Astrocyte (in vitro differentiated cells and primary cell): ENCODE data around the gene SCYL3. TPM values are rescaled to one million over a fixed set of nuclear protein-coding genes. Genes with fewer than 3 reads are reported as not detected.

Experiments
- DNase-seq: peaks from one replicate; pipeline ENCODE4 v3.0.0-alpha.2; 2010; ENCODE audit warnings: low read depth
- FAIRE-seq: peaks from 2 replicates; lab custom pipeline; 2011; peaks lifted over from hg19 to GRCh38; lab: Jason Lieb, UNC
- H2AFZ ChIP-seq: 2 replicates; pipeline ENCODE4 v1.6.0; 2012; ENCODE audit warnings: low read depth, low read length, inconsistent platforms
- H3K27ac ChIP-seq: 2 replicates; pipeline ENCODE4 v1.5.1; 2011; ENCODE audit warnings: low read depth, low read length, inconsistent platforms
- H3K27me3 ChIP-seq: 2 replicates; pipeline ENCODE4 v1.6.0; 2011; ENCODE audit warnings: low read length, inconsistent platforms; ENCODE audit not compliant: insufficient read depth
- H3K36me3 ChIP-seq: 2 replicates; pipeline ENCODE4 v1.5.1; 2011; ENCODE audit warnings: low read length, inconsistent platforms; ENCODE audit not compliant: insufficient read depth
- H3K4me1 ChIP-seq: 2 replicates; pipeline ENCODE4 v1.5.1; 2011; ENCODE audit warnings: low read length, inconsistent platforms; ENCODE audit not compliant: insufficient read depth
- H3K4me2 ChIP-seq: 2 replicates; pipeline ENCODE4 v1.6.0; 2012; ENCODE audit warnings: low read length, inconsistent platforms
- H3K4me3 ChIP-seq: 2 replicates; pipeline ENCODE4 v1.5.1; 2011; ENCODE audit warnings: low read depth, mild to moderate bottlenecking, low read length, inconsistent platforms; ENCODE audit not compliant: insufficient read depth
- H3K79me2 ChIP-seq: 2 replicates; pipeline ENCODE4 v1.6.0; 2012; ENCODE audit warnings: mild to moderate bottlenecking, low read length, inconsistent platforms; ENCODE audit not compliant: insufficient read depth
- H3K9ac ChIP-seq: 2 replicates; pipeline ENCODE4 v1.6.0; 2012; ENCODE audit warnings: mild to moderate bottlenecking, low read length, inconsistent platforms
- H3K9me3 ChIP-seq: 2 replicates; pipeline ENCODE4 v1.5.1; 2012; ENCODE audit warnings: low read depth, mild to moderate bottlenecking, low read length, inconsistent platforms; ENCODE audit not compliant: insufficient read depth
- H4K20me1 ChIP-seq: 2 replicates; pipeline ENCODE4 v1.6.0; 2012; ENCODE audit warnings: low read length, inconsistent platforms; ENCODE audit not compliant: insufficient read depth
- H3K27ac Mint-ChIP-seq: one replicate; pipeline ENCODE4 v1.8.0; 2021; ENCODE audit warnings: mild to moderate bottlenecking, mixed read lengths; ENCODE audit not compliant: unreplicated experiment
- H3K27me3 Mint-ChIP-seq: one replicate; pipeline ENCODE4 v1.8.0; 2021; ENCODE audit warnings: low read depth, mixed read lengths; ENCODE audit not compliant: unreplicated experiment
- H3K36me3 Mint-ChIP-seq: one replicate; pipeline ENCODE4 v1.8.0; 2021; ENCODE audit warnings: low read depth, mixed read lengths; ENCODE audit not compliant: unreplicated experiment
- H3K4me1 Mint-ChIP-seq: one replicate; pipeline ENCODE4 v1.8.0; 2021; ENCODE audit warnings: low read depth, mixed read lengths; ENCODE audit not compliant: unreplicated experiment
- H3K4me3 Mint-ChIP-seq: one replicate; pipeline ENCODE4 v1.8.0; 2021; ENCODE audit warnings: mild to moderate bottlenecking, moderate library complexity, mixed read lengths; ENCODE audit not compliant: unreplicated experiment
- H3K9me3 Mint-ChIP-seq: one replicate; pipeline ENCODE4 v1.8.0; 2021; ENCODE audit warnings: mild to moderate bottlenecking, mixed read lengths; ENCODE audit not compliant: unreplicated experiment
- CTCF ChIP-seq: IDR thresholded peaks from 2 replicates; pipeline ENCODE4 v1.5.1; 2011; ENCODE audit warnings: low read depth, mild to moderate bottlenecking, inconsistent platforms, low read length, moderate library complexity; ENCODE audit not compliant: insufficient read depth
- EZH2 ChIP-seq: IDR thresholded peaks from 2 replicates; pipeline ENCODE4 v1.6.1; 2012; ENCODE audit warnings: mild to moderate bottlenecking, low read length, inconsistent platforms; ENCODE audit not compliant: insufficient read depth
- total RNA-seq: library from RNA; stranded (reverse); gene quantifications from 2 replicates; pipeline ENCODE4 v1.2.1, GENCODE V29; 2021

SCYL3 gene
- total RNA-seq, 1 donor from 2014 or later, result 6.2 TPM

- Histone ChIP-seq H3K4me1 (no peaks in the 10 kb centered on the region), H3K4me3 (no peak overlapping the region), H3K9me3 (no peaks in the 10 kb centered on the region), H3K27ac (no peak overlapping the region), H3K27me3 (no peaks in the 10 kb centered on the region), H3K4me2 (no peak overlapping the region), H3K9ac (no peak overlapping the region), H3K79me2 (no peaks in the 10 kb centered on the region), H4K20me1 (no peaks in the 10 kb centered on the region), H3K36me3 (peaks cover 21% of the 10 kb centered on the region), H2AFZ (no peak overlapping the region)
- H3K4me3 Mint-ChIP-seq, result no peak overlapping the region
- no peaks in the 10 kb centered on the region for H3K27me3 Mint-ChIP-seq
- no peak for DNase-seq
- no peak overlapping the region for H3K27ac Mint-ChIP-seq
- peaks cover 4% of the 10 kb centered on the region for H3K36me3 Mint-ChIP-seq
- no peaks in the 10 kb centered on the region for H3K9me3 Mint-ChIP-seq
- no peak for FAIRE-seq
- no peaks in the 10 kb centered on the region for H3K4me1 Mint-ChIP-seq
- TF ChIP-seq CTCF (no peak), EZH2 (no peak)
Observed at GRCh38 chr1:169848456-169848855, 45.2 kb downstream of the SCYL3 start.

- FAIRE-seq, result no peak
- no peak for TF ChIP-seq CTCF
- no peak for TF ChIP-seq EZH2
- no peak overlapping the region for H3K9ac ChIP-seq
Observed at GRCh38 chr1:169844941-169845608, 48.6 kb downstream of the SCYL3 start.

GRCh38 chr1:169838942-169839341, 54.8 kb downstream of the SCYL3 start:
- DNase-seq (no peak), FAIRE-seq (no peak)
- peaks cover 6% of the 10 kb centered on the region for H3K79me2 ChIP-seq
- Mint-ChIP-seq H3K36me3 (peaks cover 9% of the 10 kb centered on the region), H3K4me3 (no peak overlapping the region), H3K27me3 (no peaks in the 10 kb centered on the region), H3K9me3 (peaks cover 2% of the 10 kb centered on the region), H3K4me1 (no peaks in the 10 kb centered on the region), H3K27ac (no peak overlapping the region)
- H3K4me3 ChIP-seq, result no peak overlapping the region
- H3K9me3 ChIP-seq, result no peaks in the 10 kb centered on the region
- no peaks in the 10 kb centered on the region for H3K27me3 ChIP-seq
- H3K4me2 ChIP-seq, result no peak overlapping the region
- no peaks in the 10 kb centered on the region for H4K20me1 ChIP-seq
- peaks cover 3% of the 10 kb centered on the region for H3K36me3 ChIP-seq
- H2AFZ ChIP-seq, result no peak overlapping the region
- H3K4me1 ChIP-seq, result no peaks in the 10 kb centered on the region
- no peak for TF ChIP-seq CTCF
- TF ChIP-seq EZH2, result no peak
- H3K9ac ChIP-seq, result no peak overlapping the region
- no peak overlapping the region for H3K27ac ChIP-seq

More at GRCh38 chr1:169844941-169845608, 48.6 kb downstream of the SCYL3 start:
- H3K4me3 Mint-ChIP-seq, result no peak overlapping the region
- no peak overlapping the region for H2AFZ ChIP-seq
- H3K4me2 ChIP-seq, result no peak overlapping the region
- H3K36me3 Mint-ChIP-seq, result peaks cover 4% of the 10 kb centered on the region
- no peaks in the 10 kb centered on the region for H3K4me1 Mint-ChIP-seq
- H3K36me3 ChIP-seq, result peaks cover 15% of the 10 kb centered on the region
- peak; percentile 16 for DNase-seq
- H3K4me1 ChIP-seq, result no peaks in the 10 kb centered on the region
- no peak overlapping the region for H3K27ac Mint-ChIP-seq
- H3K9me3 Mint-ChIP-seq, result no peaks in the 10 kb centered on the region
- H3K79me2 ChIP-seq, result peaks cover 6% of the 10 kb centered on the region
- H3K9me3 ChIP-seq, result no peaks in the 10 kb centered on the region
- no peaks in the 10 kb centered on the region for H3K27me3 Mint-ChIP-seq
- H3K4me3 ChIP-seq, result no peak overlapping the region
- no peaks in the 10 kb centered on the region for H3K27me3 ChIP-seq
- H4K20me1 ChIP-seq, result no peaks in the 10 kb centered on the region
- H3K27ac ChIP-seq, result no peak overlapping the region
